Body of pancreas (tissue), 4 donors: ENCODE measurements around the gene PITPNB.

ENCODE experiments used
- POLR2A ChIP-seq, 3 donors: fragments of 450-650 bp; IDR thresholded peaks; one replicate each; pipeline ENCODE4 v1.6.1; 2016; ENCODE audit warnings: antibody characterized with exemption in 3 of 3, mild to moderate bottlenecking in 2 of 3
- TF ChIP-seq, protein P1 (sequence below), 7 experiments: fragments of 450-650 bp in 4 of 7; fragments of 200-600 bp in 3 of 7; sonication (generic) in 3 of 7; IDR thresholded peaks; one replicate each; pipeline ENCODE4 v1.5.1; 2016 to 2019; ENCODE audit warnings: antibody characterized with exemption in 7 of 7

- TF ChIP-seq, protein P1, sequence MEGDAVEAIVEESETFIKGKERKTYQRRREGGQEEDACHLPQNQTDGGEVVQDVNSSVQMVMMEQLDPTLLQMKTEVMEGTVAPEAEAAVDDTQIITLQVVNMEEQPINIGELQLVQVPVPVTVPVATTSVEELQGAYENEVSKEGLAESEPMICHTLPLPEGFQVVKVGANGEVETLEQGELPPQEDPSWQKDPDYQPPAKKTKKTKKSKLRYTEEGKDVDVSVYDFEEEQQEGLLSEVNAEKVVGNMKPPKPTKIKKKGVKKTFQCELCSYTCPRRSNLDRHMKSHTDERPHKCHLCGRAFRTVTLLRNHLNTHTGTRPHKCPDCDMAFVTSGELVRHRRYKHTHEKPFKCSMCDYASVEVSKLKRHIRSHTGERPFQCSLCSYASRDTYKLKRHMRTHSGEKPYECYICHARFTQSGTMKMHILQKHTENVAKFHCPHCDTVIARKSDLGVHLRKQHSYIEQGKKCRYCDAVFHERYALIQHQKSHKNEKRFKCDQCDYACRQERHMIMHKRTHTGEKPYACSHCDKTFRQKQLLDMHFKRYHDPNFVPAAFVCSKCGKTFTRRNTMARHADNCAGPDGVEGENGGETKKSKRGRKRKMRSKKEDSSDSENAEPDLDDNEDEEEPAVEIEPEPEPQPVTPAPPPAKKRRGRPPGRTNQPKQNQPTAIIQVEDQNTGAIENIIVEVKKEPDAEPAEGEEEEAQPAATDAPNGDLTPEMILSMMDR (IDR thresholded peaks at IDR 0.05), result no peak
- TF ChIP-seq POLR2A (IDR thresholded peaks at IDR 0.05), result no peak
Observed at GRCh38 chr22:27961680-27962079, 42.6 kb upstream of the PITPNB start.
